Tibial artery (tissue), 4 donors: Measurements from ENCODE around the gene SH3RF1.
A peak's percentile ranks its signal among the peaks of the same experiment; 100 is the strongest.

Experiments
- DNase-seq, 2 donors: peaks; one replicate each; pipeline ENCODE4 v3.0.0-alpha.2; 2019
- H3K27ac ChIP-seq, 2 donors: fragments of 200-600 bp; sonication (generic) in 1 of 2; 1 replicate in 1 of 2; 2 replicates in 1 of 2; pipeline ENCODE4 v1.5.1; 2018 to 2019; ENCODE audit warnings: mild to moderate bottlenecking in 1 of 2
- H3K27me3 ChIP-seq, 2 donors: fragments of 200-600 bp; sonication (generic) in 1 of 2; one replicate each; pipeline versions ENCODE4 v1.5.1 to v1.6.0; 2016 to 2019
- H3K36me3 ChIP-seq, 3 donors: fragments of 200-600 bp; sonication (generic) in 2 of 3; one replicate each; pipeline ENCODE4 v1.5.1; 2016 to 2019; ENCODE audit warnings: mild to moderate bottlenecking in 2 of 3
- H3K4me1 ChIP-seq, 4 donors: fragments of 200-600 bp; sonication (generic) in 2 of 4; 1 replicate in 3 of 4; 2 replicates in 1 of 4; pipeline ENCODE4 v1.5.1; 2016 to 2019
- H3K4me3 ChIP-seq, 2 donors: fragments of 200-600 bp; sonication (generic) in 1 of 2; 1 replicate in 1 of 2; 2 replicates in 1 of 2; pipeline ENCODE4 v1.5.1; 2018 to 2019; ENCODE audit warnings: mild to moderate bottlenecking in 2 of 2
- H3K9me3 ChIP-seq, 3 donors: fragments of 200-600 bp; sonication (generic) in 1 of 3; one replicate each; pipeline ENCODE4 v1.5.1; 2016 to 2019
- CTCF ChIP-seq, 2 experiments: fragments of 200-600 bp in 1 of 2; fragments of 450-650 bp in 1 of 2; IDR thresholded peaks; one replicate each; pipeline ENCODE4 v1.5.1; 2017 to 2019; ENCODE audit warnings: antibody characterized with exemption in 2 of 2, mild to moderate bottlenecking in 1 of 2, moderate library complexity in 1 of 2
- intact Hi-C: fragments of 100-400 bp; cut with DNase I; formaldehyde crosslinking; loops from one replicate; pipeline ENCODE4 v1.15.0; 2023; ENCODE audit warnings: low total_unique reads

SH3RF1 gene

DNA sequence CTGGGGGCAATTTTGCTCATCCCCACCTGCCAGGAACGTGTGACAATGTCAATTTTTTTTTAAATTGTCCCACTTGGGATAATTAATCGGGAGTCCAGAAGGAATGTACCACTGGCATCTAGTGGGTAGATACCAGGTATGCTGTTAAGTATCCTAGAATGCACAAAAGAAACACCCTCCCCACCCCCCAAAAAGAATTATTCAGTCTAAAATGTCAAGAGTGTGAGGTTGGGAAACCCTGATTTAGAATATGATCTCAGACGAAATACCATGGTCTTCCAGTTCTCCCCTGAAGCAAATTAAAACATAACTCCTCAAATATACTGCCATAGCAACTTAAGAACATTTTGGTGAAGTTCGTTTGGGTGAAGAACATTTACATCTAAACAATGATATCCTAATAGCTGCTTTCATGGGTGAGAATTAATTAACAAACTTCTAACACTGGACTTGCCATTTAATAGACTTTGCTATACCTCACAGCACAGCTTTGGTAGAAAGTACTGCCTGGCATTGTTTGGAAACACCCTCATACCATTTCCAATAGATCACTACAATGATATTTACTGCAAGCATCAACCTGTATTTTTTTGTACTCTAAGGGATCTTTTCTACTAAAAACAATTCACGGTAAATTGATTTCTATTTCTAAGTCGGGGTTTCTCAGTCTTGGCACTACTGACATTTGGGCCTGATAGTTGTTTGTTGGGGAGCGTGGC lies 36.5 kb downstream of the SH3RF1 start:
- no peaks in the 10 kb centered on the region for H3K9me3 ChIP-seq
- no peak for TF ChIP-seq CTCF (IDR thresholded peaks at IDR 0.05)
- H3K4me3 ChIP-seq, result no peak overlapping the region
- H3K27ac ChIP-seq, result no peak overlapping the region
- no peak for DNase-seq
- H3K36me3 ChIP-seq, result no peaks in the 10 kb centered on the region
- intact Hi-C loops, result no loop called here
- H3K4me1 ChIP-seq, result peaks cover 0 to 60% (median 40%) of the 10 kb centered on the region in 4 donors
- H3K27me3 ChIP-seq, result no peaks in the 10 kb centered on the region

GRCh38 chr4:169233691-169234090 lies 37.1 kb downstream of the SH3RF1 start:
- TF ChIP-seq CTCF (IDR thresholded peaks at IDR 0.05), result no peak
- Histone ChIP-seq H3K9me3 (no peaks in the 10 kb centered on the region), H3K27me3 (no peaks in the 10 kb centered on the region), H3K4me1 (peaks cover 0 to 60% (median 36%) of the 10 kb centered on the region in 4 donors), H3K27ac (no peak overlapping the region), H3K4me3 (no peak overlapping the region), H3K36me3 (no peaks in the 10 kb centered on the region)
- intact Hi-C loops, result no loop called here
- no peak for DNase-seq

- H3K27ac ChIP-seq, result no peak overlapping the region
- DNase-seq, result no peak
- no peaks in the 10 kb centered on the region for H3K27me3 ChIP-seq
- no peak overlapping the region for H3K4me3 ChIP-seq
- no peaks in the 10 kb centered on the region for H3K36me3 ChIP-seq
- peaks cover 0 to 45% (median 17%) of the 10 kb centered on the region in 4 donors for H3K4me1 ChIP-seq
- no peaks in the 10 kb centered on the region for H3K9me3 ChIP-seq
- intact Hi-C loops, result no loop called here
- TF ChIP-seq CTCF (IDR thresholded peaks at IDR 0.05), result no peak
Observed at GRCh38 chr4:169231647-169232262, 39.0 kb downstream of the SH3RF1 start.

DNA sequence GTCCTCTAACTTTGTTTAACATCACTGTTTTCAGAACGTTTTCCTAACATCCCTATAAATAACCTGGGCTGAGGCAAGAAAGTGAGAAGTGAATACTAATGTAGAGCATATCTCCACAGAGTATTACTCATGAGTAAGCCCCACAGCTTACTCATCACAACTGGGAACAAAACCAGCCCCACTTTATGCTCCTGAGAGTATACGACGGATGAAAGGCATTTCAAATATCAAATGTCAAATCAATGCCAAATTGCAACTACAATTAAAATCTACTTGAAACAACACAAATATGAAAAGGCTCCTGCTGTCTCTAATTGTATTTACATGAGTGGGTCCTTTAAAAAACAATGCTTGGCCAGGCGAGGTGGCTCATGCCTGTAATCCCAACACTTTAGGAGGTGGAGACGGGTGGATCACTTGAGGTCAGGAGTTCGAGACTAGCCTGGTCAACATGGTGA lies 41.2 kb downstream of the SH3RF1 start:
- Histone ChIP-seq H3K27me3 (no peaks in the 10 kb centered on the region), H3K4me3 (no peak overlapping the region), H3K4me1 (peaks cover 0 to 46% (median 19%) of the 10 kb centered on the region in 4 donors), H3K36me3 (no peaks in the 10 kb centered on the region), H3K9me3 (no peaks in the 10 kb centered on the region), H3K27ac (peak overlapping the region; percentile 40 to 63)
- no peak for TF ChIP-seq CTCF (IDR thresholded peaks at IDR 0.05)
- peak in 1 of 2 donors; percentile 37 for DNase-seq
- intact Hi-C loops, result no loop called here

DNA sequence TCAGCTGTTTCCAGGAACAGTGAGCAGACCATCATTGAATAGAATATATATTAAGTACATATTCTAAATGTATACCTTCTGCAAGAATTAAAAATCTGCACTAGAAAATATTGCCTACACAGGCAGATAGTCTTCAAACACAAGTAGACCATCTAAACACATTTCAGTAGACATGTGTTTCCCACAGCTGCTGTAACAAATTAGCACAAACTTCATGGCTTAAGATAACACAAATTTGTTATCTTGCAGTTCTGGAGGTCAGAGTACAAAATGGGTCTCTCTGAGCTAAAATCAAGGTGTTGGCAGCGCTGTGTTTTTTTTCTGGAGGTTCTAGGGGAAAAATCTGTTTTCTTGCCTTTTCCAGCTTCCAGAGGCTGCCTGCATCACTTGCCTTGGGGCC lies 42.7 kb downstream of the SH3RF1 start:
- Histone ChIP-seq H3K36me3 (no peaks in the 10 kb centered on the region), H3K27ac (no peak overlapping the region), H3K9me3 (no peaks in the 10 kb centered on the region), H3K4me1 (peaks cover 0 to 37% (median 15%) of the 10 kb centered on the region in 4 donors), H3K27me3 (no peaks in the 10 kb centered on the region), H3K4me3 (no peak overlapping the region)
- no peak for DNase-seq
- no peak for TF ChIP-seq CTCF (IDR thresholded peaks at IDR 0.05)
- intact Hi-C loops, result no loop called here
